Endometrial microvascular endothelial cells (primary cell): Measurements from ENCODE around the gene FAF1. TPM values are rescaled to one million over a fixed set of nuclear protein-coding genes. Genes with fewer than 3 reads are reported as not detected.
"Not testable (repeated sequence)": the region's sequence is repeated elsewhere in the genome, so short reads cannot be mapped to it uniquely, and the experiment has no call there.

ENCODE experiments used
- in situ Hi-C: cut with HindIII; loops from 2 replicates; pipeline ENCODE4 v1.10.0; 2017; ENCODE audit warnings: low sequenced_read_pairs, low pct_unique_long_range_greater_than_20kb; ENCODE audit errors: inconsistent ontology term
- total RNA-seq: library from RNA; depleted of rRNA; stranded (reverse); fragments of >200 nt; gene quantifications from one replicate; pipeline ENCODE4 v1.2.3, GENCODE V29; 2015; ENCODE audit errors: inconsistent ontology term

Gene FAF1
- total RNA-seq, 1 donor from 2014 or later = 72.0 TPM

- in situ Hi-C loops = no loop called here
Observed at GRCh38 chr1:50566405-50566804, 393.7 kb downstream of the FAF1 start.

- in situ Hi-C loops = no loop called here
Observed at GRCh38 chr1:50564417-50564816, 395.6 kb downstream of the FAF1 start.

GRCh38 chr1:50562106-50562505 lies 398.0 kb downstream of the FAF1 start:
- in situ Hi-C loops = no loop called here

- in situ Hi-C loops = no loop called here
Observed at GRCh38 chr1:50559421-50559820, 400.6 kb downstream of the FAF1 start.

- in situ Hi-C loops = no loop called here
Observed at GRCh38 chr1:50553921-50554320, 406.1 kb downstream of the FAF1 start.

GRCh38 chr1:50548243-50548642 lies 411.8 kb downstream of the FAF1 start:
- in situ Hi-C loops = no loop called here

GRCh38 chr1:50542362-50542761 lies 417.7 kb downstream of the FAF1 start:
- in situ Hi-C loops = no loop called here

GRCh38 chr1:50538476-50538875 lies 421.6 kb downstream of the FAF1 start:
- in situ Hi-C loops = no loop called here

- in situ Hi-C loops = no loop called here
Observed at GRCh38 chr1:50531601-50532000, 428.5 kb downstream of the FAF1 start.

- in situ Hi-C loops = no loop called here
Observed at GRCh38 chr1:50531027-50531426, 429.0 kb downstream of the FAF1 start.

GRCh38 chr1:50529510-50529909 lies 430.6 kb downstream of the FAF1 start:
- in situ Hi-C loops = no loop called here

- in situ Hi-C loops = not testable (repeated sequence)
Observed at GRCh38 chr1:50527987-50528320, 432.1 kb downstream of the FAF1 start.

- in situ Hi-C loops = no loop called here
Observed at GRCh38 chr1:50527249-50527986, 432.6 kb downstream of the FAF1 start.

- in situ Hi-C loops = no loop called here
Observed at GRCh38 chr1:50526431-50526830, 433.6 kb downstream of the FAF1 start.

GRCh38 chr1:50523548-50523947 lies 436.5 kb downstream of the FAF1 start:
- in situ Hi-C loops = no loop called here

GRCh38 chr1:50522691-50523342 lies 437.2 kb downstream of the FAF1 start:
- in situ Hi-C loops = no loop called here

- in situ Hi-C loops = no loop called here
Observed at GRCh38 chr1:50521703-50522102, 438.4 kb downstream of the FAF1 start.

- in situ Hi-C loops = no loop called here
Observed at GRCh38 chr1:50517488-50517887, 442.6 kb downstream of the FAF1 start.

- in situ Hi-C loops = no loop called here
Observed at GRCh38 chr1:50516056-50516455, 444.0 kb downstream of the FAF1 start.

GRCh38 chr1:50508040-50508586 lies 452.0 kb downstream of the FAF1 start:
- in situ Hi-C loops = no loop called here
